HG03175 (cell line): ENCODE data around the gene TMEM171.

Source experiments
- ATAC-seq: cut with Tn5 transposase; IDR thresholded peaks from one replicate; pipeline ENCODE4 v1.9.1; 2021; ENCODE audit warnings: mild to moderate bottlenecking, moderate library complexity; ENCODE audit not compliant: unreplicated experiment

TMEM171 gene

GRCh38 chr5:73120222-73121118 lies at the start of gene TMEM171:
TSS of gene TMEM171 (plus strand) at chr5:73120575. CDS start at chr5:73123374, 2,799 bp downstream.
- ATAC-seq = no peak

GRCh38 chr5:73081093-73081492 lies 39.3 kb upstream of the TMEM171 start:
- no peak for ATAC-seq

GRCh38 chr5:73088026-73088425 lies 32.3 kb upstream of the TMEM171 start:
- ATAC-seq = no peak

- ATAC-seq = no peak
Measured at GRCh38 chr5:73093943-73094342, 26.4 kb upstream of the TMEM171 start.

- ATAC-seq = no peak
Measured at GRCh38 chr5:73094415-73094814, 26.0 kb upstream of the TMEM171 start.

GRCh38 chr5:73095564-73096238 lies 24.7 kb upstream of the TMEM171 start:
- no peak for ATAC-seq

- ATAC-seq = no peak
Measured at GRCh38 chr5:73096239-73096575, 24.2 kb upstream of the TMEM171 start.

GRCh38 chr5:73097740-73098139 lies 22.6 kb upstream of the TMEM171 start:
- no peak for ATAC-seq

GRCh38 chr5:73100109-73100508 lies 20.3 kb upstream of the TMEM171 start:
- ATAC-seq = no peak

GRCh38 chr5:73103870-73104299 lies 16.5 kb upstream of the TMEM171 start:
- no peak for ATAC-seq

- no peak for ATAC-seq
Measured at GRCh38 chr5:73104326-73104725, 16.0 kb upstream of the TMEM171 start.

- no peak for ATAC-seq
Measured at GRCh38 chr5:73106335-73106734, 14.0 kb upstream of the TMEM171 start.

GRCh38 chr5:73110190-73110589 lies 10.2 kb upstream of the TMEM171 start:
- ATAC-seq = no peak

GRCh38 chr5:73111536-73111935 lies 8.8 kb upstream of the TMEM171 start:
- no peak for ATAC-seq

- ATAC-seq = no peak
Measured at GRCh38 chr5:73112359-73112758, 8.0 kb upstream of the TMEM171 start.

GRCh38 chr5:73114044-73114688 lies 6.2 kb upstream of the TMEM171 start:
- no peak for ATAC-seq

GRCh38 chr5:73115399-73116051 lies 4.8 kb upstream of the TMEM171 start:
- no peak for ATAC-seq

GRCh38 chr5:73116506-73116905 lies 3.9 kb upstream of the TMEM171 start:
- no peak for ATAC-seq

GRCh38 chr5:73117088-73117740 lies 3.2 kb upstream of the TMEM171 start:
- no peak for ATAC-seq

GRCh38 chr5:73118391-73118973 lies 1.9 kb upstream of the TMEM171 start:
- ATAC-seq = no peak
